Keratinocyte (primary cell): ENCODE results near the gene SSR3. TPM values are rescaled to one million over a fixed set of nuclear protein-coding genes. Genes with fewer than 3 reads are reported as not detected.

Experiments
- DNase-seq: peaks from one replicate; pipeline ENCODE4 v3.0.0-alpha.2; 2011; ENCODE audit warnings: low read depth, missing footprints, low spot score
- FAIRE-seq: peaks from 2 replicates; lab custom pipeline; 2011; peaks lifted over from hg19 to GRCh38; lab: Jason Lieb, UNC
- H2AFZ ChIP-seq: 2 replicates; pipeline ENCODE4 v1.6.0; 2012; ENCODE audit warnings: low read length, control low read depth, inconsistent platforms; ENCODE audit not compliant: control insufficient read depth
- H3K27ac ChIP-seq: 2 replicates; pipeline ENCODE4 v1.5.1; 2011; ENCODE audit warnings: low read length; ENCODE audit not compliant: control insufficient read depth, insufficient read depth
- H3K27me3 ChIP-seq: 3 replicates; pipeline ENCODE4 v1.6.0; 2011; ENCODE audit warnings: low read length; ENCODE audit not compliant: control insufficient read depth, insufficient read depth; ENCODE audit errors: extremely low read depth
- H3K36me3 ChIP-seq, 2 experiments: 2 replicates in 1 of 2; 3 replicates in 1 of 2; pipeline ENCODE4 v1.5.1; 2011; ENCODE audit warnings: low read length in 2 of 2, mild to moderate bottlenecking in 1 of 2; ENCODE audit not compliant: control insufficient read depth in 2 of 2, insufficient read depth in 2 of 2; ENCODE audit errors: extremely low read depth in 1 of 2
- H3K4me1 ChIP-seq: 3 replicates; pipeline ENCODE4 v1.5.1; 2011; ENCODE audit warnings: low read length; ENCODE audit not compliant: control insufficient read depth, insufficient read depth; ENCODE audit errors: extremely low read depth
- H3K4me2 ChIP-seq: 3 replicates; pipeline ENCODE4 v1.6.0; 2011; ENCODE audit warnings: low read depth, low read length; ENCODE audit not compliant: control insufficient read depth, insufficient read depth; ENCODE audit errors: extremely low read depth
- H3K4me3 ChIP-seq, 3 experiments: fragments of 200-600 bp in 1 of 3; sonication (generic) in 1 of 3; 2 replicates in 2 of 3; 3 replicates in 1 of 3; pipeline ENCODE4 v1.5.1; 2011 to 2016; ENCODE audit warnings: low read length in 3 of 3, mild to moderate bottlenecking in 3 of 3, control low read depth in 2 of 3, inconsistent platforms in 1 of 3, low read depth in 1 of 3, mixed read lengths in 1 of 3, mixed run types in 1 of 3, moderate library complexity in 1 of 3; ENCODE audit not compliant: control insufficient read depth in 2 of 3, insufficient read depth in 2 of 3; ENCODE audit errors: extremely low read depth in 1 of 3
- H3K79me2 ChIP-seq: 2 replicates; pipeline ENCODE4 v1.6.0; 2012; ENCODE audit warnings: low read length; ENCODE audit not compliant: control insufficient read depth, insufficient read depth
- H3K9ac ChIP-seq: 3 replicates; pipeline ENCODE4 v1.6.0; 2011; ENCODE audit warnings: low read length; ENCODE audit not compliant: control insufficient read depth, insufficient read depth; ENCODE audit errors: extremely low read depth
- H3K9me1 ChIP-seq: 3 replicates; pipeline ENCODE4 v1.6.0; 2011; ENCODE audit warnings: low read length; ENCODE audit not compliant: control insufficient read depth, insufficient read depth; ENCODE audit errors: extremely low read depth
- H3K9me3 ChIP-seq: 2 replicates; pipeline ENCODE4 v1.5.1; 2012; ENCODE audit warnings: low read depth, low read length; ENCODE audit not compliant: control insufficient read depth
- H4K20me1 ChIP-seq: 3 replicates; pipeline ENCODE4 v1.6.0; 2011; ENCODE audit warnings: low read length; ENCODE audit not compliant: control insufficient read depth, insufficient read depth; ENCODE audit errors: extremely low read depth
- EZH2 ChIP-seq: IDR thresholded peaks from one replicate; pipeline ENCODE4 v1.6.1; 2012; ENCODE audit warnings: inconsistent platforms, mild to moderate bottlenecking, low read length, moderate library complexity
- dilution Hi-C: fragments of 300-500 bp; cut with MboI; formaldehyde crosslinking; loops from one replicate; pipeline ENCODE4 v1.7.0; 2020; ENCODE audit warnings: low sequenced_read_pairs; ENCODE audit not compliant: extremely low pct_ligation_motif_present
- polyA plus RNA-seq, 5 experiments: library from polyadenylated mRNA; depleted of rRNA in 3 of 5; stranded (reverse) in 3 of 5; stranded (forward) in 1 of 5; unstranded in 1 of 5; fragments of >200 nt; gene quantifications; 1 replicate in 1 of 5; 2 replicates in 3 of 5; 3 replicates in 1 of 5; pipeline versions ENCODE4 v1.2.1 to v1.2.3, GENCODE V29; 2011 to 2012; ENCODE audit warnings: missing spikeins in 2 of 5, low read depth in 1 of 5, low replicate concordance in 1 of 5
- TF ChIP-seq, protein P1 (sequence below), 3 experiments: IDR thresholded peaks in 1 of 3; conservative IDR thresholded peaks in 1 of 3; optimal IDR thresholded peaks in 1 of 3; 2 replicates in 2 of 3; 3 replicates in 1 of 3; pipeline versions ENCODE3 to v1.5.1; 2011; ENCODE audit warnings: low read length in 3 of 3, mild to moderate bottlenecking in 3 of 3, moderate library complexity in 2 of 3, control low read depth in 1 of 3, inconsistent platforms in 1 of 3; ENCODE audit not compliant: insufficient read depth in 2 of 3; ENCODE audit errors: extremely low read depth in 1 of 3

Gene SSR3
- polyA plus RNA-seq, 1 donor (not counting 4 experiments of a cell fraction or from before 2014, with no cell fraction given) = 378 TPM

DNA sequence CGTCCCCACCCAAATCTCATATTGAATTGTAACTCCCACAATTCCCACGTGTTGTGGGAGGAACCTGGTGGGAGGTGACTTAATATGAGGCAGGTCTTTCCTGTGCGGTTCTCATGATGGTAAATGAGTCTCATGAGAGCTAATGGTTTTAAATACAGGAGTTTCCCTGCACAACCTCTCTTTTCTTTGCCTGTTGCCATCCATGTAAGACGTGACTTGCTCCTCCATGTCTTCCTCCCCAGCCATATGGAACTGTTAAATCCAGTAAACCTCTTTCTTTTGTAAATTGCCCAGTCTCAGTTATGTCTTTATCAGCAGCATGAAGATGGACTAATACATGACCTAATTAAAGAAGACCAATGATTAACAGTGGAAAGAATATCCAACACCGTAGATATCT lies 56.6 kb downstream of the SSR3 start:
- Histone ChIP-seq H3K4me1 (no peaks in the 10 kb centered on the region), H4K20me1 (no peaks in the 10 kb centered on the region), H3K9me1 (no peaks in the 10 kb centered on the region), H3K9me3 (no peaks in the 10 kb centered on the region), H2AFZ (no peak overlapping the region), H3K36me3 (no peaks in the 10 kb centered on the region), H3K27me3 (no peaks in the 10 kb centered on the region), H3K9ac (no peak overlapping the region), H3K79me2 (no peaks in the 10 kb centered on the region), H3K4me3 (no peak overlapping the region), H3K4me2 (no peak overlapping the region), H3K27ac (no peak overlapping the region)
- DNase-seq (no peak), FAIRE-seq (no peak)
- dilution Hi-C loops = no loop called here
- no peak for TF ChIP-seq EZH2
- TF ChIP-seq, protein P1, sequence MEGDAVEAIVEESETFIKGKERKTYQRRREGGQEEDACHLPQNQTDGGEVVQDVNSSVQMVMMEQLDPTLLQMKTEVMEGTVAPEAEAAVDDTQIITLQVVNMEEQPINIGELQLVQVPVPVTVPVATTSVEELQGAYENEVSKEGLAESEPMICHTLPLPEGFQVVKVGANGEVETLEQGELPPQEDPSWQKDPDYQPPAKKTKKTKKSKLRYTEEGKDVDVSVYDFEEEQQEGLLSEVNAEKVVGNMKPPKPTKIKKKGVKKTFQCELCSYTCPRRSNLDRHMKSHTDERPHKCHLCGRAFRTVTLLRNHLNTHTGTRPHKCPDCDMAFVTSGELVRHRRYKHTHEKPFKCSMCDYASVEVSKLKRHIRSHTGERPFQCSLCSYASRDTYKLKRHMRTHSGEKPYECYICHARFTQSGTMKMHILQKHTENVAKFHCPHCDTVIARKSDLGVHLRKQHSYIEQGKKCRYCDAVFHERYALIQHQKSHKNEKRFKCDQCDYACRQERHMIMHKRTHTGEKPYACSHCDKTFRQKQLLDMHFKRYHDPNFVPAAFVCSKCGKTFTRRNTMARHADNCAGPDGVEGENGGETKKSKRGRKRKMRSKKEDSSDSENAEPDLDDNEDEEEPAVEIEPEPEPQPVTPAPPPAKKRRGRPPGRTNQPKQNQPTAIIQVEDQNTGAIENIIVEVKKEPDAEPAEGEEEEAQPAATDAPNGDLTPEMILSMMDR (optimal IDR thresholded peaks at IDR 0.05 in 1 of 3, IDR thresholded peaks at IDR 0.05 in 1 of 3, conservative IDR thresholded peaks at IDR 0.05 in 1 of 3; ENCODE audit: extremely low read depth in 1 of 3, insufficient read depth in 2 of 3, low read length in 3 of 3) = no peak

DNA sequence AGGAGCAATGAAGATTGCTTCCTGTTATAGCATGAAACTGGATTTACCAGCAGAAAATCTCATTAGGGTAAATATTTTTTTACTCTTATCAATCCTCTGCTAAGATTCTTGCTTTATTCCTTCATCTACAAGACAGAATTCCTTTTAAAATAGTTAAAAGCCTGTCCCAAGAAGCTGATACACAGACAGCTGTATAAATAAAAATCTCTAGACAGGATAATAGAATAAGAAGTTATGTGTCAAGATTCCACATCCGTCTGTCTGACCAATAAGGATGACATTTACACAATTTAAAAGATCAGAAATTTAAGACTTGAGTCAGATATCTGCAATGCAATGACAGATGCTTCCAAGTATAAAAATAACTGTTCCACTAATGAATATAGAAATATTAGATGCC lies 57.6 kb downstream of the SSR3 start:
- Histone ChIP-seq H4K20me1 (no peaks in the 10 kb centered on the region), H3K27ac (no peak overlapping the region), H3K4me1 (no peaks in the 10 kb centered on the region), H3K36me3 (no peaks in the 10 kb centered on the region), H3K9ac (no peak overlapping the region), H3K9me3 (no peaks in the 10 kb centered on the region), H3K79me2 (no peaks in the 10 kb centered on the region), H3K4me3 (no peak overlapping the region), H3K27me3 (no peaks in the 10 kb centered on the region), H2AFZ (no peak overlapping the region), H3K4me2 (no peak overlapping the region), H3K9me1 (no peaks in the 10 kb centered on the region)
- FAIRE-seq (no peak), DNase-seq (no peak)
- TF ChIP-seq EZH2 = no peak
- TF ChIP-seq, protein P1 (optimal IDR thresholded peaks at IDR 0.05 in 1 of 3, IDR thresholded peaks at IDR 0.05 in 1 of 3, conservative IDR thresholded peaks at IDR 0.05 in 1 of 3; ENCODE audit: extremely low read depth in 1 of 3, insufficient read depth in 2 of 3, low read length in 3 of 3) = no peak
- dilution Hi-C loops = no loop called here
